GM13977 (cell line): ENCODE data around the gene DDX10.

ENCODE experiments used
- DNase-seq: peaks from one replicate; pipeline ENCODE4 v3.0.0; 2012; ENCODE audit warnings: low spot score
- in situ Hi-C: fragments of 300-500 bp; cut with MboI; formaldehyde crosslinking; loops from one replicate; pipeline ENCODE4 v1.12.0; 2022; ENCODE audit warnings: low sequenced_read_pairs, low pct_unique_long_range_greater_than_20kb, mixed read lengths, inconsistent platforms; ENCODE audit not compliant: unreplicated experiment
- TF ChIP-seq, protein P1 (sequence below): IDR thresholded peaks from 2 replicates; pipeline ENCODE4 v1.5.1; 2012; ENCODE audit warnings: mild to moderate bottlenecking, control low read depth; ENCODE audit not compliant: insufficient read depth; ENCODE audit errors: extremely low read depth, missing control alignments

DDX10 gene

DNA sequence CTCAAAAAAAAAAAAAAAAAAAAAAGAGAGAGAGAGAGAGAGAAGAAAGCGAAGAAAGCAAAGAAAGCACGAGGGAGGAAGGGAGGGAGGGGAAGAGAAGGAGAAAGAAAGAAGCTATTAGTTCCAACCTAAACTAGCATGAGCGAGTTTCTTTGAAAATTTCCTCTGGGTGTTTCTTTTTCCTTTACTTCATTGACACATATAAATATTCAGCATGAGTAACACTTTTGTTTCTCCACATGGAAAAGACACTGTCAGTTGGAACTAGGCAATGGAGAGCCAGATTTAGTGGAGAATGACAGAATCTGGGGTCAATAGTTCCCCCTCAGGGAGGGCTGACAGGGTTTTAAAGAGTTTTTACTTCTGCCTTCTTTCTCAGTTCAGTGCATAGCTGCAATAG is 257.4 kb downstream of the DDX10 start:
- no peak for DNase-seq
- TF ChIP-seq, protein P1, sequence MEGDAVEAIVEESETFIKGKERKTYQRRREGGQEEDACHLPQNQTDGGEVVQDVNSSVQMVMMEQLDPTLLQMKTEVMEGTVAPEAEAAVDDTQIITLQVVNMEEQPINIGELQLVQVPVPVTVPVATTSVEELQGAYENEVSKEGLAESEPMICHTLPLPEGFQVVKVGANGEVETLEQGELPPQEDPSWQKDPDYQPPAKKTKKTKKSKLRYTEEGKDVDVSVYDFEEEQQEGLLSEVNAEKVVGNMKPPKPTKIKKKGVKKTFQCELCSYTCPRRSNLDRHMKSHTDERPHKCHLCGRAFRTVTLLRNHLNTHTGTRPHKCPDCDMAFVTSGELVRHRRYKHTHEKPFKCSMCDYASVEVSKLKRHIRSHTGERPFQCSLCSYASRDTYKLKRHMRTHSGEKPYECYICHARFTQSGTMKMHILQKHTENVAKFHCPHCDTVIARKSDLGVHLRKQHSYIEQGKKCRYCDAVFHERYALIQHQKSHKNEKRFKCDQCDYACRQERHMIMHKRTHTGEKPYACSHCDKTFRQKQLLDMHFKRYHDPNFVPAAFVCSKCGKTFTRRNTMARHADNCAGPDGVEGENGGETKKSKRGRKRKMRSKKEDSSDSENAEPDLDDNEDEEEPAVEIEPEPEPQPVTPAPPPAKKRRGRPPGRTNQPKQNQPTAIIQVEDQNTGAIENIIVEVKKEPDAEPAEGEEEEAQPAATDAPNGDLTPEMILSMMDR: no peak
- in situ Hi-C loops: no loop called here

DNA sequence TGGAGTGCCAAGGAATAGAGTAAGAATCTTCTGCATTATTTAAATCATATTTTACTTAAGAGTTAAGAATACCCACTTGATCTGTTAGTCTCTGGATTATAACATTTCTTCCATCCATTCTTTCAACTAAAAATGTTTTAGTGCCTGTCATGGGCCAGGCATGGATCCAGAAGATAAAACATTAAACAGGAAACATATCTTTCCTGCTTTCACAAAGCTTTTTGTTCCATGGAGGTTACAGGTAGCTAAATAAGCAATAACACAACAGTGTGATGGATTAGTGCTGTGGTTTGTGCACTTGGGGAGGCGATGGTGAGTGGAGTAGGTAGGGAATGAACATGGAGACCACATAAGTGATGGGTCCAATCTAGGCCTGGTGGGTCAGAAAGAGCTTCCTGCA is 258.5 kb downstream of the DDX10 start:
- no peak for DNase-seq
- in situ Hi-C loops: no loop called here
- TF ChIP-seq, protein P1: no peak

DNA sequence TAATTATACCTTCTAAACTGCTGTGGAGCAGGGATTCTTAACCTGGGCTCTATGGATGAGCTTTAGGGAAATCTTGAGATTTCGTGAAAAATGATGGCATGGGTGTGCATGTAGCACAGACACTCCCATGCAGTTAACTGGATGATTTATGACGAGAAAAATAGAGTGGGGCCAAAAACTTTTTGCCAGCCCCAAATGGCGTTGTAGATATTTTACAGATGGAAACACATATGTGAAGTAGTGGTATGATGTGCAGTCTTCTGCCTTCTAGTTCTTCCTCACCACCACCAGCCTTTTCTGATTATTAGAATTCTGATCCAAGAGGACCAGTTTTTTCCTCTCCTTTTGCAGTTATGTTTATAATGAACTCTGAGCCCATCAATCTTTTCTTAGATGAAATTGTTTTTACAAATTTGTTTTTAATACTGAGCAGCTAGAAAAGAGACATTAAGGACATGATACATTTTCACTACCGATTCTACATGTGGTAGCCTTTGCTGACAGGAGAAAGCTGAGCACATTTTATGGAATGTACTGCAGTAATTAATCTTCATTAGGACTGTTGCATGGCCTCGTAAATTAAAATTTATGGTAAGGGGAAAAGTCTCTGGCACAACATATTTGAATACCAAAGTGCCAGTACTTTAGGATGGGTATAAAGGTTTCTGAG is 261.4 kb downstream of the DDX10 start:
- in situ Hi-C loops: no loop called here
- TF ChIP-seq, protein P1: no peak
- DNase-seq: no peak

DNA sequence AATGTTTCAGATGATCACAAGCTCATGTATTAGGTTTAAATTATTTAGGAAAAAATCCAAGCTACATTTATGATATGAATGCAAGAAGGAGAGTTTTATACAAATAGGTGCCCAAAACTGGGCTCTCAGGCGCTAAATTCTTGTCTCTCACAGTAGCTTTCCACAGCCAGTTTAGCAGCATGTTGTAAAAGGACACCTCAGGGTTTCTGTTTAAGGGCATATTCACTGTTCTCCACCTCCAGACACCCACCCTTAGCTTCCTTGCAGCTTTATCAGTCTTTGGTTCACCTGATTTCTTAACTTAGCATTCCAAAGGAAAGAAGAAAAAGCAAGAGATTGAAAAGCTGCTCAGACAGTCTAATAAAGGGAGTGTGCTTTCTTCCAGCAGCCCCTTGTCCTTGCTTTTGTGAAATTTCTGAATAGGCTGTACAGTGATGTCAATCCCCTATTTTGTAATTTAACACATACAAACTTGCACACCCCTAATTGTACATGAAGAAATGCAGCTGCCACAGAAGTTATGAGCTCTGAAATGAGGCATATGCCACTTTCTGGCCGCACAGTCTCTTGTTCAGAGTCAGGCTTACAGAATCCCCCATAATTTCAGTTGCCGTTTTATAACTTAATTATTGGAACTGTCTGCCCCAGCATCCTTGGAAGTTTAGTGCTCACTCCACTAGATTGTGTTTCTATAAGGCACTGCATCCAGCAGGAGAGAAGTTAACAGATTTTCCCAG is 262.1 kb downstream of the DDX10 start:
- TF ChIP-seq, protein P1: no peak
- no peak for DNase-seq
- in situ Hi-C loops: no loop called here

DNA sequence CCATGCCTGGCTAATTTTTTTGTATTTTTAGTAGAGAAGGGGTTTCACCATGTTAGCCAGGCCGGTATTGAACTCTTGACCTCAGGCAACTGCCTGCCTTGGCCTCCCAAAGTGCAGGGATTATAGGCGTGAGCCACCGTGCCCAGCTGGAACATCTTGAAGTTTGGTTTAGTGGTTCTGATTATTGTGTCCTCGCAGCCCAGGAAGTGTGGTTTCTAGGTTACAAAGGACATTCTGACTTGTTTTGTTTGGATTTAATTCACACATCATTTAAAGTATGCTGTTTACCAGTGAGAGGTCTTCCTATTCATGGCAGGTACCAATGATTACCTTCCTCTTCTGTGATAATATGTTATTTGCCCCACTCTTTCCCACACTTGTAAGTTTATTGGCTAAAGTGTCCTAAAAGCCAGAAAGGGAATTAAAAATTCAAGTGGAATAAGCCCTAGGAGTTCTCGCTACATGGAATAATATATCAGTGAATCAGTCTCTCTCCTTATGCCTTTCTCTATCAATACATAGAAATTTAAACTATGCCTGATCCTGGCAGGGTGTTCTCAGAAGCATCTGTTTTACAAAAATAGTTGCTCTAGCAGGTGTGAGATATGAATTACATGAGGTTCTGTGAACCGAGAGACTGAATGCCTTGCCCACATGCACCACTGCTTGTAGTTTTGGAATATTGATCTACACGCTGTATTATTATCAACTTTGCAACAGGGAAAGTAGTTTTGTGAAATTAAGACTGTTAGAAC is 263.1 kb downstream of the DDX10 start:
- TF ChIP-seq, protein P1: no peak
- DNase-seq: no peak

DNA sequence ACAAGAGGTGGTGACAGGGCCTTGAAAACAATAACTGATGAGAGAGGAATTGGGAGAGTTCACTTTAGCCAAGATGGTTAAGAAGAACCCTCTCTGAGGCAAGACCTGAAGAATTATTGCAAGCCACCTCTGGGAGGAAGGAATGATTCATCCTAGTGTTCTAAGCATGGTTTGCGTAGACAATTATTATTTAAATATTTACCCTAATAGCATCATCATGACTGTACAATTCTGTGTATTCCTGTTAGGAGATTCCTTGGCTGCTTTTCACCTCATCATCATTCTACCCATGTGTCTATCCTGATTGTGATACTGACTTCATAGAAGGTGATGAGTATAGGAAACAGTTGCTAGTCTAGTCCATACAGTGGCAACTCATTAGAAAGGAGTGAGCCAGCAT is 264.4 kb downstream of the DDX10 start:
- DNase-seq: no peak
- TF ChIP-seq, protein P1: no peak
- in situ Hi-C loops: no loop called here

More for the DNA sequence above, 263.1 kb downstream of the DDX10 start:
- in situ Hi-C loops: no loop called here
